Erythroblast (primary cell): ENCODE measurements around the gene SAV1.

Source experiments
- GATA1 ChIP-seq: IDR thresholded peaks from 2 replicates; pipeline ENCODE4 v1.6.1; 2011; ENCODE audit warnings: low read depth, mild to moderate bottlenecking, control low read depth, low read length, moderate library complexity
- POLR2A ChIP-seq: IDR thresholded peaks from 2 replicates; pipeline ENCODE4 v1.6.1; 2011; ENCODE audit warnings: mild to moderate bottlenecking, low read length

DNA sequence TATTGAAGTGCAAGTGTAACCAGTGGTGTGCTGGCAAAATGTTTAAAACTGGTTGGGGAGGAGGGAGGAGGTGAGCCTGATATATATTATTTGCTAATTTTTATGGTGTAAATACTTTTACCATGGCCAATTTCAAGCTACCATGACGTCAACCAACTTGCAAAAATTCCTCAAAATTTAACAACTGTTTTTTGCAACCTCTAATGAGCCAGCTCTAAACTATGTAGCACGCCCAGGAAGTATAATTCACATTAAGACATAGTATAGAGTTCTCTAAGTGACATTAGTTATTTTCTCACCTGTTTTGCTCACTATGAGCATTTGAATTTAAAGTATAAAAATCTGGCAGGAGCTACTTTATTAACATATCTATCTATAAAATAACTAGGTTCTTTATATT, 66.7 kb downstream of the SAV1 start:
- TF ChIP-seq POLR2A: no peak
- no peak for TF ChIP-seq GATA1
